ENCODE data around the gene GIGYF2.
"Not testable (repeated sequence)": the region's sequence is repeated elsewhere in the genome, so short reads cannot be mapped to it uniquely, and the experiment has no call there.

GIGYF2 gene, protein sequence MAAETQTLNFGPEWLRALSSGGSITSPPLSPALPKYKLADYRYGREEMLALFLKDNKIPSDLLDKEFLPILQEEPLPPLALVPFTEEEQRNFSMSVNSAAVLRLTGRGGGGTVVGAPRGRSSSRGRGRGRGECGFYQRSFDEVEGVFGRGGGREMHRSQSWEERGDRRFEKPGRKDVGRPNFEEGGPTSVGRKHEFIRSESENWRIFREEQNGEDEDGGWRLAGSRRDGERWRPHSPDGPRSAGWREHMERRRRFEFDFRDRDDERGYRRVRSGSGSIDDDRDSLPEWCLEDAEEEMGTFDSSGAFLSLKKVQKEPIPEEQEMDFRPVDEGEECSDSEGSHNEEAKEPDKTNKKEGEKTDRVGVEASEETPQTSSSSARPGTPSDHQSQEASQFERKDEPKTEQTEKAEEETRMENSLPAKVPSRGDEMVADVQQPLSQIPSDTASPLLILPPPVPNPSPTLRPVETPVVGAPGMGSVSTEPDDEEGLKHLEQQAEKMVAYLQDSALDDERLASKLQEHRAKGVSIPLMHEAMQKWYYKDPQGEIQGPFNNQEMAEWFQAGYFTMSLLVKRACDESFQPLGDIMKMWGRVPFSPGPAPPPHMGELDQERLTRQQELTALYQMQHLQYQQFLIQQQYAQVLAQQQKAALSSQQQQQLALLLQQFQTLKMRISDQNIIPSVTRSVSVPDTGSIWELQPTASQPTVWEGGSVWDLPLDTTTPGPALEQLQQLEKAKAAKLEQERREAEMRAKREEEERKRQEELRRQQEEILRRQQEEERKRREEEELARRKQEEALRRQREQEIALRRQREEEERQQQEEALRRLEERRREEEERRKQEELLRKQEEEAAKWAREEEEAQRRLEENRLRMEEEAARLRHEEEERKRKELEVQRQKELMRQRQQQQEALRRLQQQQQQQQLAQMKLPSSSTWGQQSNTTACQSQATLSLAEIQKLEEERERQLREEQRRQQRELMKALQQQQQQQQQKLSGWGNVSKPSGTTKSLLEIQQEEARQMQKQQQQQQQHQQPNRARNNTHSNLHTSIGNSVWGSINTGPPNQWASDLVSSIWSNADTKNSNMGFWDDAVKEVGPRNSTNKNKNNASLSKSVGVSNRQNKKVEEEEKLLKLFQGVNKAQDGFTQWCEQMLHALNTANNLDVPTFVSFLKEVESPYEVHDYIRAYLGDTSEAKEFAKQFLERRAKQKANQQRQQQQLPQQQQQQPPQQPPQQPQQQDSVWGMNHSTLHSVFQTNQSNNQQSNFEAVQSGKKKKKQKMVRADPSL (N-terminal part only)

DNA sequence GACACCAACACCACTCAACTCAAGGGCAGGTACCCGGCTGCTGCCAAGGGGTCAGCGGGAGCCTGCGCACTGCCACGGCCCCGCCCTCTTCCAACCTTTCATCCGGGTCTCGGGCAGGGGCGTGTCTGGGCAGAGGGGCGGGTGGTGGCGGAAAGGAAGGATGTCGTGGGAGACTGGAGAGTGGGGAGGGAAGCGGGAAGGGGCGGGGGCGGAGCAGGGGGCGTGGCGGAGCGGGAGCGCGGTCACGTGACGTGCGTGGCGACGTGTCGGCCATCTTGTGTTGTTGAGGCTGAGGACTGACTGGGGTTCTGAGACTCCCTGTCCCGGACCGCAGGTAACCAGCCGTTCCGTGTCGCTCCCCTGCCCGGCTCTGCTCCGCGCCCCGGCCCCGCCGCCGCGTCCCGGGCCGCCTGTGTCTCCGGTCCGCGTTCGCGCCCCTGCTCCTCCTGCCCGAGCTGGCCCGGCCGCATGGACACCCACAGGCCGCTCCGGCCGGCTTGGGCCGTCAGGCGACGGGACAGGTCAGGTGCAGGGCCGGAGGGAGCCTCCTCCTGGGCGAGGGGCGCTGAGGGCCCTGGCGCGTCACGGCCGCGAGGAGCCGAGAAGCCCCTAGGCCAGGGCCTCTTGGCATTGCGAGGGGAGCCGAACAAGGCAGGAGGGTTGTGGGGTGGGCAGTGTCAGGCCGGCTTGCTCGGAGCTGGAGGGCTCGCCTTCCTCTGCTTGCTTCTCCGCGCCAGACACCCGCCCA is at the start of gene GIGYF2:
GIGYF2 (plus strand) TSS at position 273 of the 748 bp plus-strand sequence. CDS start 37,867 bp downstream, outside the sequence.
- DNase-seq = peak; percentile 96

- DNase-seq = no peak
Measured at GRCh38 chr2:232649033-232649432, 48.1 kb upstream of the GIGYF2 start.

DNA sequence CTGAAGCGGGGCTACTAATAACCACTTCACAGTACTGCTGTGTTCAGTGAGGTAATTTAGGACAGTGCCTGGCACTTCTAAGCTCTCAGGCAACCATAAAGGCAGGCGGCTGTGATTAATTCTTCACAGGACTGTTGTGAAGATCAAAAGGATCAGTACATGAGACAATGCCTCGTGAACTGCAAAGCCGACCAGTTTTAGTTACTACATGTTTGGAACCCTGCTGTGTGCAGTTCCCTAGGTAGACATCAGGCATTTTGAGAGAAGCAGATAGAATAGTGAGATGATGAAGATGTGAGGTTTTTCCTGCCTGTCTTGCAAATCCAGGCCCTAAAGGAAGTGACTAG is 44.7 kb upstream of the GIGYF2 start:
- no peak for DNase-seq

DNA sequence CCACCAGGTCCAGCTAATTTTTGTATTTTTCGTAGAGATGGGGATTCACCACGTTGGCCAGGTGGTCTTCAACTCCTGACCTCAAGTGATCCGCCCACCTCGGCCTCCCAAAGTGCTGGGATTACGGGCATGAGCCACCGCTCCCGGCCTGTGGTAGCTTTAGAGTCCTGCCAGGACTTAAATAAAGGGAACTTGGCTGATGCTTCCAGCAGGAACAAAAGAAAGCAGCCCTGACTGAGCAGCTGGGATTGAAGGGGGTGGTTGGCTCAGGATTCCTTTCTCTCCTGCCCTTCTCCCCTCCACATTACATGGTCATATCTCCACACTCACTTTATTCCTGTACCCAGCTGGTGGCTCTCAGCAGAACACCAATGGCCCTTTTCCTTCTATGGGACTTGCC is 43.7 kb upstream of the GIGYF2 start:
- no peak for DNase-seq

GRCh38 chr2:232655392-232655791 is 41.7 kb upstream of the GIGYF2 start:
- DNase-seq = no peak

DNA sequence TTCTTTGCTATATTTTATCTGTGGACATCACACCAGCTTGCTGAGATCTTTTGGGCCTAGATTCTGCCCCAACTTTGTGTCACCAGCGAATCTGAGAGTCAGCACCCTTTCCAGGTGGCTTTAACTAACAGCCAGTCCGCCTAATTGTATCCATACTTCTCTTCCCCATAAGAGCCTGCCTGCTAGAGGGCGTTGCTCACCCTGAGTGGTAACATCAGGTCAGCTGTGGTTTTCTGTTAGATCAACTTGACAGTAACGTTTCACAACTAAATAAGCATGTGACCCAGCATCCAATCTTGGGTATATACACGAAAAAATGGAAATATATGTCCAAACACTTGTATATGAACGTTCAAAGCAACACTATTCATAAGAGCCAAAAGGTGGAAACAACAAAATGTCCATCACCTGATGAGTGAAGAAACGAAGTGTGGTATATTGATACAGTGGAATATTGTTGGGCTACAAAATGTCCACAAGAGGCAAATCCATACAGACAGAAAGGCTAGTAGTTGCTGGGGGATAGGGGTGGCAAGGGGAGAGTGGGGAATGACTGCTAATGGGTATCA is 38.8 kb upstream of the GIGYF2 start:
- peak; percentile 61 for DNase-seq

- DNase-seq = no peak
Measured at GRCh38 chr2:232659359-232659758, 37.8 kb upstream of the GIGYF2 start.

GRCh38 chr2:232662486-232663260 is 34.5 kb upstream of the GIGYF2 start:
- no peak for DNase-seq

- no peak for DNase-seq
Measured at GRCh38 chr2:232666051-232666805, 30.9 kb upstream of the GIGYF2 start.

- no peak for DNase-seq
Measured at GRCh38 chr2:232667989-232668583, 29.0 kb upstream of the GIGYF2 start.

DNA sequence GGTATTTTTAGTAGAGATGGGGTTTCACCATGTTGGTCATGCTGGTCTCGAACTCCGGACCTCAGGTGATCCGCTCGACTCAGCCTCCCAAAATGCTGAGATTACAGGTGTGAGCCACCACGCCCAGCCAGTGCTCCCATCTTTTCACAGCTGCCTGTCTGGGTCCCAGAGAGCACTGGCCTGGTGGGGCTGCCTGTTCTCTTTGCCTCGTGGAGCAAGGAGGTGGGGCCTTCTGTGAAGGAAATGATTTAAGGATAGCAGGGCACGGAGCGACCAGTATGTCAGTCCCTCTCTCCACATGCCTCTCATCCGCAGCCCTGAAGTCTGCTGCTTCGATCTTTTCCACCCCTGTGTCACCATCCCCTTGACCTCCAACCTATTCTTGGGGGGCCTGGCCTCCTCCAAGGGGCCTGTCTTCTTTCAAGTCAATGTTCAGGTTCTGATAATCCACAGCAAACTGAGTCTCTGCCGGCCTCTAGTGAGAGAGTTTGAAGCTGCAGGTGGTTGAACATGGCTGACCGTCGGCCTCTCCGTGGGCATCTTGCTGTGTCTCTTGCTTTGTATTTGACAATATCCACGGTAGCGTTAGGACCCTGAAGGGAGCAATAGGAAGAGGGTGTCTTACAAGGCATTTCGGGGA is 28.2 kb upstream of the GIGYF2 start:
- peak; percentile 38 for DNase-seq

- no peak for DNase-seq
Measured at GRCh38 chr2:232672588-232672987, 24.5 kb upstream of the GIGYF2 start.

DNA sequence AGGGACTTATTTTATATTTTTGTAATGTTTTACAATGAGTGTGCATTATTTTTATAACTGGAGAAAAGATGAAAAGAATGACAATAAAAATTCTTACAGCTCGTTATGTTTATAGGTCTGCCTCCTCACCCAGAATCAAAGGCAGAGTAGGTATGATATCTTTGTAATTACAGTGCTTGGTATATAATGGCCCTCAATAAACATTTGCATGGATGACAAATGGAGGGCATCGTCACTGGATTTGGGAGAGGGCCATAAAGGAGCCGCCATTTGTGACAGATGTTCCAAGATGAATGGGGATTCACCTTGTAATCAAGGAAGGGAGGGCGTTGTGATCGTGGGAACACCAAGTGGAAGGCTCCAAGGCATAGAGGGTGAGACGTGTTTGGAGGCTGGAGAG is 22.6 kb upstream of the GIGYF2 start:
- DNase-seq = no peak

- no peak for DNase-seq
Measured at GRCh38 chr2:232675381-232675780, 21.8 kb upstream of the GIGYF2 start.

- no peak for DNase-seq
Measured at GRCh38 chr2:232680006-232680405, 17.1 kb upstream of the GIGYF2 start.

- no peak for DNase-seq
Measured at GRCh38 chr2:232681527-232681926, 15.6 kb upstream of the GIGYF2 start.

DNA sequence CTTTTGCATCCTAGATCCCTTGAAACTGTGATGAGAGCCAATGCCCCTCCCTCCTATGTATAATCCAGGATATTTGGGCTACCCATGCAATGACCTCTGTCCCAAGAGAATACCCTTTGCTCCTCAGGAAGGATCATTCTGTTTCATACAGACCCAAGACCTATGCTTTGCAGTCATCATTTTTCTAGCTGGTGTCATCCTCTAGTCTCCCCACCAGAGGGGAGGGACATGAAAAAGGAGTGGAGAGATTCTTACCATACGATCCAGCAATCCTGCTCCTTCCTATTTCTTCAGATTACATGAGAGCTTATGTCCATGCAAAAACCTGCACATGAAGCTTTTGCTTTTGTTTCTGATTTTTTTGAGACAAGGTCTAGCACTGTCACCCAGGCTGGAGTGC is 13.8 kb upstream of the GIGYF2 start:
- no peak for DNase-seq

- not testable (repeated sequence) for DNase-seq
Measured at GRCh38 chr2:232685391-232685790, 11.7 kb upstream of the GIGYF2 start.

GRCh38 chr2:232687382-232688160 is 9.6 kb upstream of the GIGYF2 start:
- no peak for DNase-seq

Data from hematopoietic multipotent progenitor cell treated with erythropoietin and hydrocortisone succinate and interleukin-3 and kit ligand, for 6 days (in vitro differentiated cells).